ENCODE results near the gene AGPAT4.

The AGPAT4 gene

DNA sequence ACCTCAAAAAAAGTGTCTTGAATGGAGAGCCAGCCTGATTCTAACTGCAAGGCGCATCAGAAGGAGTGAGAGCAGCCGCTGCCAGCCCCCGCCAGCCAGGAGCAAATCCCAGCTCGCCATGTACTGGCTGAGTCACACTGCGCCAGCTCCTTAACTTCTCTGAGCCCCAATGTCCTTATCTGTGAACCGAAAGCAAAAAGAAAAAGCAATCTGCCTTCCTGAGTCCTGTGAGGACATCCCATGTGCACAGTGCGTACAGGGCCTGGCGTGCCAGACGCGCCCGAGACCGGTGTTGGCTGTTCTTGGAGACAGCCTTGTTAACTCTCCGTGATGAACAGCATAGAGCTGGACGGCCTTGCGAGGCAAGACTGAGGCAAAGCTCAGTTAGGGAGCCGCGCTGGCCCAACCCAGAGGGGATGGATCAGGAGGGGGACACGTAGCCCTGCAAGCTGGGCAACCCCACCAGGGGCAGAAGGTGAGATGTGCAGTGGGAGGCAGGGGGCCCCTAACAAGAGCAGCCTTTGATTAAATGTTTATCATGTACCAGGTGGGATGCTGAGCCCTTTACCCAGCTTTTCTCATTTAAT is 122.7 kb downstream of the AGPAT4 start:
- no peaks in the 10 kb centered on the region for H3K9me3 ChIP-seq (ENCODE audit: control insufficient read depth, insufficient read depth, low read depth, low read length)
- no peak overlapping the region for H3K9ac ChIP-seq (ENCODE audit: low read length)
- H3K36me3 ChIP-seq (ENCODE audit: control insufficient read depth, insufficient read depth, low read length) = peaks cover 74% of the 10 kb centered on the region
- H3K4me1 ChIP-seq (ENCODE audit: control insufficient read depth, insufficient read depth, low read length) = no peaks in the 10 kb centered on the region
- no peak overlapping the region for H3K27ac ChIP-seq (ENCODE audit: low read depth, low read length)
- no peak overlapping the region for H3K4me3 ChIP-seq (ENCODE audit: low read depth, low read length)
- H3K27me3 ChIP-seq (ENCODE audit: control insufficient read depth, insufficient read depth, low read length) = no peaks in the 10 kb centered on the region

DNA sequence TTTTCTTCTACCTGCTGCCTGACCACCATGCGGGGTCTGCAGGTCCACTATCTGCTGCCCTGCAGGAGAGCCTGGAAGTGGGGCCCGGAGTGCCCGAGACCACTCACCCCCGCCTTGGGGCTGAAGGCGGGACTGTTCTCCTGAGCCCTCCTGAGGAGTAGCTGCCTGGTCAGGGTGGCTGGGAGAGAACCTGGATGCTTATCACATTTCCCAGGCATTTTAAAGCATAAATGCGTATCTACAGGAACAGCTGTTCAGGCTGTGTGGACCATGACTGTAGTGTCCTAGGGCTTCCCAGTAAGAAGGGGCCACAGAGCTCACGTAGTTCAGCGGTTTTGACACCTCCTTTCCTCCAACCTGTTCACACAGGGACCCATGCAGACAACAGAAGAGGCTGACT is 123.3 kb downstream of the AGPAT4 start:
- Histone ChIP-seq H3K4me1 (ENCODE audit: control insufficient read depth, insufficient read depth, low read length) (no peaks in the 10 kb centered on the region), H3K27ac (ENCODE audit: low read depth, low read length) (no peak overlapping the region), H3K9ac (ENCODE audit: low read length) (no peak overlapping the region), H3K4me3 (ENCODE audit: low read depth, low read length) (no peak overlapping the region), H3K9me3 (ENCODE audit: control insufficient read depth, insufficient read depth, low read depth, low read length) (no peaks in the 10 kb centered on the region), H3K27me3 (ENCODE audit: control insufficient read depth, insufficient read depth, low read length) (no peaks in the 10 kb centered on the region), H3K36me3 (ENCODE audit: control insufficient read depth, insufficient read depth, low read length) (peaks cover 75% of the 10 kb centered on the region)

DNA sequence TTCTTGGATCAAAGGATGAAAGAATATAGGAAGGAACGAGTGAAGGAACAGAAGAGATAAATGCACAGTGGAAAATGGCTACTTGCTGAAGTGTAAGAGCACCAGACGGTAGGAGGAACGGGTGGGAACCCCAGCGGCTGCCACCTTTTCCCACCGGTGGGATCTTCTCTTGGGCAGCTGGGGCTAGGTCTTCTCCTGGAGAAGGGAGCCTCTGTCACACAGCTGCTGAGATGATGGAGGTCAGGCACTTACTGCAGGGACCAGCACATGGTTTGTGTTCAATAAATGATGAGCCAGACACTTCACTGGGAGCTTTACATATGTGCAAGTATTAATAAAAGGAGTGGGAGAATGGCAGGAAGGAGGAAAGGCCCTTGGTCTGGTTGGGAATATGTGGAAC is 123.7 kb downstream of the AGPAT4 start:
- H3K9ac ChIP-seq (ENCODE audit: low read length) = no peak overlapping the region
- no peak overlapping the region for H3K27ac ChIP-seq (ENCODE audit: low read depth, low read length)
- no peaks in the 10 kb centered on the region for H3K27me3 ChIP-seq (ENCODE audit: control insufficient read depth, insufficient read depth, low read length)
- no peaks in the 10 kb centered on the region for H3K9me3 ChIP-seq (ENCODE audit: control insufficient read depth, insufficient read depth, low read depth, low read length)
- H3K4me1 ChIP-seq (ENCODE audit: control insufficient read depth, insufficient read depth, low read length) = no peaks in the 10 kb centered on the region
- peaks cover 75% of the 10 kb centered on the region for H3K36me3 ChIP-seq (ENCODE audit: control insufficient read depth, insufficient read depth, low read length)
- H3K4me3 ChIP-seq (ENCODE audit: low read depth, low read length) = no peak overlapping the region

DNA sequence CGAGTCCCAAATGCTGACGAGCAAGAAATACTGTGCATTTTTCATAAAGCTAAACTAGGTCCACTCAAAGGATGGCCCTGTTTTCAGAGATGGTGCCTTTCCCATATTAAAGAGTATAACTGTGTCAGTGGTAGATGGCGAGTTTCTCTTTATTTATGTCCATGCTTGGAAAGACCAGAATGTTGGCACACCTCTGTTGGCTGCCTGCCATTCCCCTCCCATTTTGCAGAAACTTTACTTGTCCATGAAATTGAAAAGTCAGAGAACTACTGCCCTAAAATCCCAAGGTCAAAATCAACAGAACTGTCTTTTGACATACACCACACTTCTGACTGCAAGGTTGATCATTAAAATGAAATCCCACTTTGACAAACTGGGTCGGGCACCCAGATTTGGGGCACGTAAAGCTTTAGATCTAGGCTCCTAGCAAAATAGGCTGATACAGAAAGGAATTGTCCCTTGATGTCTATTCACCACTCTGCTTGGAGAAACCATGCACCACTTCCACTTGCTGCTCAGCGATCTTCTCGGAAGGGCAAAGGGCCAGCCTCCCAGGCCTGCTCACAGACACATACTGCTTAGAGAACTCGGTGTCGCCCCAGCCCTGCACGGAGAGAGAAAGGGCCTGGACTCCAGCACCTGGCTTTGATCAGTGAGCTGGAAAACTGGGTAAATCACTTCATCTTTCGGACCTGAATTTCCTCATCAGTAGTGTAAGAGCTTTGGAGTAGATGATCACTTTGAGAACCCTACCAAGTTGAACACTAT is 130.0 kb downstream of the AGPAT4 start:
- Histone ChIP-seq H3K4me1 (ENCODE audit: control insufficient read depth, insufficient read depth, low read length) (peaks cover 3% of the 10 kb centered on the region; the same call in 1 of the 2 replicates), H3K4me3 (ENCODE audit: low read depth, low read length) (no peak overlapping the region), H3K27me3 (ENCODE audit: control insufficient read depth, insufficient read depth, low read length) (no peaks in the 10 kb centered on the region), H3K9me3 (ENCODE audit: control insufficient read depth, insufficient read depth, low read depth, low read length) (no peaks in the 10 kb centered on the region), H3K27ac (ENCODE audit: low read depth, low read length) (no peak overlapping the region), H3K36me3 (ENCODE audit: control insufficient read depth, insufficient read depth, low read length) (peaks cover 71% of the 10 kb centered on the region), H3K9ac (ENCODE audit: low read length) (no peak overlapping the region)

DNA sequence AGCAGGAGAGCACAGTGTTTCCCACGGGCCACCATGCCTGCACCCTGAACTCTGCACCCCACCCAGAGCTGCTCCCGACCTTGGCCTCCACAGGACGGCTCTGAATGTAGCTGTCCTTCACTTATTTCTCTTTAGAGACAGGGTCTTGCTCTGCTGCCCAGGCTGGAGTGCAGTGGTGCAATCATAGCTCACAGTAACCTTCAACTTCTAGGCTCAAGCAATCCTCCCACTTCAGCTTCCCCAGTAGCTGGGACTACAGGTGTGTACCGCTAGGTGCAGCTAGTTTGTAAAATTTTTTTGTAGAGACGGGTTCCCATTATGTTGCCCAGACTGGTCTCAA is 130.9 kb downstream of the AGPAT4 start:
- peaks cover 3% of the 10 kb centered on the region; the same call in 1 of the 2 replicates for H3K4me1 ChIP-seq (ENCODE audit: control insufficient read depth, insufficient read depth, low read length)
- peaks cover 71% of the 10 kb centered on the region for H3K36me3 ChIP-seq (ENCODE audit: control insufficient read depth, insufficient read depth, low read length)
- H3K27me3 ChIP-seq (ENCODE audit: control insufficient read depth, insufficient read depth, low read length) = no peaks in the 10 kb centered on the region
- H3K27ac ChIP-seq (ENCODE audit: low read depth, low read length) = no peak overlapping the region
- H3K4me3 ChIP-seq (ENCODE audit: low read depth, low read length) = no peak overlapping the region
- H3K9ac ChIP-seq (ENCODE audit: low read length) = no peak overlapping the region
- H3K9me3 ChIP-seq (ENCODE audit: control insufficient read depth, insufficient read depth, low read depth, low read length) = no peaks in the 10 kb centered on the region

GRCh38 chr6:161141173-161141572 is 132.7 kb downstream of the AGPAT4 start:
- Histone ChIP-seq H3K4me3 (ENCODE audit: low read depth, low read length) (no peak overlapping the region), H3K27ac (ENCODE audit: low read depth, low read length) (no peak overlapping the region), H3K36me3 (ENCODE audit: control insufficient read depth, insufficient read depth, low read length) (peaks cover 72% of the 10 kb centered on the region)

GRCh38 chr6:161140554-161140875 is 133.3 kb downstream of the AGPAT4 start:
- H3K27ac ChIP-seq (ENCODE audit: low read depth, low read length) = no peak overlapping the region
- H3K27me3 ChIP-seq (ENCODE audit: control insufficient read depth, insufficient read depth, low read length) = no peaks in the 10 kb centered on the region
- H3K4me3 ChIP-seq (ENCODE audit: low read depth, low read length) = no peak overlapping the region
- peaks cover 10% of the 10 kb centered on the region; the same call in 1 of the 2 replicates for H3K4me1 ChIP-seq (ENCODE audit: control insufficient read depth, insufficient read depth, low read length)
- no peak overlapping the region for H3K9ac ChIP-seq (ENCODE audit: low read length)
- H3K36me3 ChIP-seq (ENCODE audit: control insufficient read depth, insufficient read depth, low read length) = peaks cover 72% of the 10 kb centered on the region
- no peaks in the 10 kb centered on the region for H3K9me3 ChIP-seq (ENCODE audit: control insufficient read depth, insufficient read depth, low read depth, low read length)

More at GRCh38 chr6:161141173-161141572, 132.7 kb downstream of the AGPAT4 start:
- Histone ChIP-seq H3K9me3 (ENCODE audit: control insufficient read depth, insufficient read depth, low read depth, low read length) (no peaks in the 10 kb centered on the region), H3K27me3 (ENCODE audit: control insufficient read depth, insufficient read depth, low read length) (no peaks in the 10 kb centered on the region), H3K9ac (ENCODE audit: low read length) (no peak overlapping the region), H3K4me1 (ENCODE audit: control insufficient read depth, insufficient read depth, low read length) (peaks cover 10% of the 10 kb centered on the region; the same call in 1 of the 2 replicates)

GRCh38 chr6:161139766-161140553 is 133.9 kb downstream of the AGPAT4 start:
- Histone ChIP-seq H3K9ac (ENCODE audit: low read length) (no peak overlapping the region), H3K27ac (ENCODE audit: low read depth, low read length) (no peak overlapping the region), H3K4me1 (ENCODE audit: control insufficient read depth, insufficient read depth, low read length) (peaks cover 10% of the 10 kb centered on the region; the same call in 1 of the 2 replicates), H3K9me3 (ENCODE audit: control insufficient read depth, insufficient read depth, low read depth, low read length) (no peaks in the 10 kb centered on the region), H3K27me3 (ENCODE audit: control insufficient read depth, insufficient read depth, low read length) (no peaks in the 10 kb centered on the region), H3K36me3 (ENCODE audit: control insufficient read depth, insufficient read depth, low read length) (peaks cover 72% of the 10 kb centered on the region), H3K4me3 (ENCODE audit: low read depth, low read length) (no peak overlapping the region)

- Histone ChIP-seq H3K27ac (ENCODE audit: low read depth, low read length) (no peak overlapping the region), H3K9me3 (ENCODE audit: control insufficient read depth, insufficient read depth, low read depth, low read length) (no peaks in the 10 kb centered on the region), H3K9ac (ENCODE audit: low read length) (no peak overlapping the region), H3K4me3 (ENCODE audit: low read depth, low read length) (no peak overlapping the region), H3K36me3 (ENCODE audit: control insufficient read depth, insufficient read depth, low read length) (peaks cover 76% of the 10 kb centered on the region), H3K4me1 (ENCODE audit: control insufficient read depth, insufficient read depth, low read length) (peaks cover 10% of the 10 kb centered on the region; the same call in 1 of the 2 replicates), H3K27me3 (ENCODE audit: control insufficient read depth, insufficient read depth, low read length) (no peaks in the 10 kb centered on the region)
Observed at GRCh38 chr6:161139304-161139765, 134.5 kb downstream of the AGPAT4 start.

DNA sequence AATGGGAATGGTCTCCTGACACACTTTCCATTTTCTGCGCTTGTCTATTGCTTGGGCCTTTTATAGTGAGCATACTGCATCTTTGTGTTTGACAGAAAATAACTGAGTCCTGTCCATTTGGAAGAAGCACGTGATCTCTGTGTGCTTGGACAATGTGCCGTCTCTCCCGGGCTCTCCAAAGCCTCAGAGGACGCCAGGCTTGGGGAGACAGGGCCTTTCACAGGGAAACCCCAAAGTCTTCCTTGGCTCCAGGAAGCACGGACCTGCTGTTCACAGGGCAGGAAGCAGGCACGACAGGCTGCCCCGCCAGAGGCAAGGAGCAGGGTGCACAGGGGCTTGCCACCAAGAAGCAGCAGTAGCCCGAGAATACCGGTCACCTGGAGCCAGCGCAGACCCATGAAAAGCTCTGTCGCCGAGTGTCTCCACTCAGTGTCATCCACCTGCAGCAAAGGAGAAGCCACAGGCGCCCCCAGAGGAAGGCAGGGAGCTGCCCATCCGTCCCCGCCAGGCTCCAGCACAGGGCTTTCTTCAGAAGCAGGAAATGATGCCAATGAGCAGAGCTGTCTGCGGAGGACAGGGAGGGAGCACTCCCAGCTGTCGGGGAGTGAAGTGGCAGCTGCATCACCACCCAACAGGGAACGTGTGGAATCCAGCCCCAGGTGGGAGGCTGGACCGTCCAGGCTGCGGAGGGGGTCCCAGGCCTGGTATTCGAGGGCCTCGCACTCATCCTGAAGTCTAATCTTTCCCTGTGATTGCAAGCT is 135.1 kb downstream of the AGPAT4 start:
- Histone ChIP-seq H3K36me3 (ENCODE audit: control insufficient read depth, insufficient read depth, low read length) (peaks cover 75% of the 10 kb centered on the region), H3K9ac (ENCODE audit: low read length) (no peak overlapping the region), H3K27me3 (ENCODE audit: control insufficient read depth, insufficient read depth, low read length) (no peaks in the 10 kb centered on the region), H3K9me3 (ENCODE audit: control insufficient read depth, insufficient read depth, low read depth, low read length) (no peaks in the 10 kb centered on the region), H3K4me3 (ENCODE audit: low read depth, low read length) (no peak overlapping the region), H3K27ac (ENCODE audit: low read depth, low read length) (no peak overlapping the region), H3K4me1 (ENCODE audit: control insufficient read depth, insufficient read depth, low read length) (peaks cover 10% of the 10 kb centered on the region; the same call in 1 of the 2 replicates)

Data from HUES6 (cell line).